Activated CD8-positive, alpha-beta memory T cell treated with anti-CD3 and anti-CD28 coated beads for 4 hours (primary cell): ENCODE data around the gene MORC3.
"Not testable (repeated sequence)": the region's sequence is repeated elsewhere in the genome, so short reads cannot be mapped to it uniquely, and the experiment has no call there.

Experiments
- DNase-seq, 2 donors: peaks; one replicate each; pipeline ENCODE4 v3.0.0-alpha.2; 2020; ENCODE audit warnings: low read depth in 2 of 2

Gene MORC3

GRCh38 chr21:36386031-36386642 lies 66.1 kb downstream of the MORC3 start:
- no peak for DNase-seq

- no peak for DNase-seq
Observed at GRCh38 chr21:36388096-36388495, 68.1 kb downstream of the MORC3 start.

GRCh38 chr21:36388835-36389234 lies 68.8 kb downstream of the MORC3 start:
- DNase-seq: no peak

GRCh38 chr21:36391649-36392048 lies 71.7 kb downstream of the MORC3 start:
- not testable (repeated sequence) for DNase-seq

- no peak for DNase-seq
Observed at GRCh38 chr21:36395353-36396111, 75.5 kb downstream of the MORC3 start.

GRCh38 chr21:36396325-36396724 lies 76.3 kb downstream of the MORC3 start:
- no peak for DNase-seq

- DNase-seq: no peak
Observed at GRCh38 chr21:36396971-36397370, 77.0 kb downstream of the MORC3 start.

- no peak for DNase-seq
Observed at GRCh38 chr21:36397606-36398005, 77.6 kb downstream of the MORC3 start.

- not testable (repeated sequence) for DNase-seq
Observed at GRCh38 chr21:36399736-36400135, 79.7 kb downstream of the MORC3 start.

- no peak for DNase-seq
Observed at GRCh38 chr21:36400719-36401118, 80.7 kb downstream of the MORC3 start.

GRCh38 chr21:36402339-36402738 lies 82.3 kb downstream of the MORC3 start:
- no peak for DNase-seq

GRCh38 chr21:36403713-36404112 lies 83.7 kb downstream of the MORC3 start:
- no peak for DNase-seq

- no peak for DNase-seq
Observed at GRCh38 chr21:36408568-36408967, 88.6 kb downstream of the MORC3 start.

- no peak for DNase-seq
Observed at GRCh38 chr21:36411301-36411700, 91.3 kb downstream of the MORC3 start.

GRCh38 chr21:36412916-36413315 lies 92.9 kb downstream of the MORC3 start:
- no peak for DNase-seq

- DNase-seq: no peak
Observed at GRCh38 chr21:36415375-36415774, 95.4 kb downstream of the MORC3 start.

GRCh38 chr21:36419241-36419640 lies 99.2 kb downstream of the MORC3 start:
- no peak for DNase-seq

GRCh38 chr21:36419996-36420395 lies 100.0 kb downstream of the MORC3 start:
- DNase-seq: peak; percentile 14 to 22

GRCh38 chr21:36420571-36421339 lies 100.8 kb downstream of the MORC3 start:
- no peak for DNase-seq

- no peak for DNase-seq
Observed at GRCh38 chr21:36422279-36423098, 102.5 kb downstream of the MORC3 start.

GRCh38 chr21:36423771-36424433 lies 103.9 kb downstream of the MORC3 start:
- no peak for DNase-seq
